SU-DHL-6 (cell line): ENCODE data around the gene BCAS3.

Source experiments
- H2AFZ ChIP-seq: fragments of 200-600 bp; sonication (generic); 2 replicates; pipeline ENCODE4 v1.6.1; 2014; ENCODE audit warnings: low read depth, mild to moderate bottlenecking, moderate library complexity, mixed read lengths, antibody characterized with exemption, low read length; ENCODE audit not compliant: severe bottlenecking
- H3F3A ChIP-seq: fragments of 200-600 bp; shearing (Covaris generic); 2 replicates; pipeline ENCODE4 v1.6.0; 2016; ENCODE audit warnings: antibody characterized with exemption, mild to moderate bottlenecking; ENCODE audit not compliant: insufficient read depth
- H3K27ac ChIP-seq: fragments of 200-600 bp; sonication (generic); 2 replicates; pipeline ENCODE4 v1.5.1; 2016; ENCODE audit warnings: low read depth, mild to moderate bottlenecking, low read length, moderate library complexity, mixed read lengths
- H3K27me3 ChIP-seq: fragments of 200-600 bp; sonication (generic), shearing (Covaris generic); 2 replicates; pipeline ENCODE4 v1.6.0; 2014; ENCODE audit warnings: mild to moderate bottlenecking, low read length
- H3K36me3 ChIP-seq: fragments of 200-600 bp; sonication (generic); 2 replicates; pipeline ENCODE4 v1.6.1; 2014; ENCODE audit warnings: mild to moderate bottlenecking, low read length, mixed read lengths
- H3K4me2 ChIP-seq: fragments of 300-600, 200-600 bp; shearing (Covaris generic), sonication (generic); 2 replicates; pipeline ENCODE4 v1.6.0; 2014; ENCODE audit warnings: low read length, low read depth, mild to moderate bottlenecking; ENCODE audit not compliant: poor library complexity, severe bottlenecking
- H3K4me3 ChIP-seq: fragments of 200-600 bp; sonication (generic); 2 replicates; pipeline ENCODE4 v1.5.1; 2014; ENCODE audit warnings: antibody characterized with exemption, low read length, mild to moderate bottlenecking, mixed read lengths; ENCODE audit not compliant: insufficient read depth, poor library complexity, severe bottlenecking
- H3K79me2 ChIP-seq: fragments of 200-600 bp; sonication (generic); 2 replicates; pipeline ENCODE4 v1.6.1; 2014; ENCODE audit warnings: mild to moderate bottlenecking, low read length, moderate library complexity; ENCODE audit not compliant: insufficient read depth
- H3K9ac ChIP-seq: fragments of 200-600 bp; sonication (generic); 2 replicates; pipeline ENCODE4 v1.7.0; 2014; ENCODE audit warnings: mild to moderate bottlenecking, low read length
- H3K9me2 ChIP-seq: fragments of 200-600 bp; sonication (generic); replicated peaks from 2 replicates; pipeline ENCODE4 v1.6.1; 2014; ENCODE audit warnings: low read length; ENCODE audit not compliant: insufficient read depth
- H3K9me3 ChIP-seq: fragments of 200-600 bp; sonication (generic); 2 replicates; pipeline ENCODE4 v1.6.1; 2014; ENCODE audit warnings: low read length, mixed read lengths; ENCODE audit not compliant: insufficient read depth
- H4K20me1 ChIP-seq: fragments of 200-600 bp; sonication (generic); 2 replicates; pipeline ENCODE4 v1.6.1; 2014; ENCODE audit warnings: low read depth, mild to moderate bottlenecking, antibody characterized with exemption, low read length, moderate library complexity, mixed read lengths
- CTCF ChIP-seq: fragments of 200-600 bp; sonication (generic); IDR thresholded peaks from one replicate; pipeline ENCODE4 v1.5.1; 2017; ENCODE audit warnings: antibody characterized with exemption, mild to moderate bottlenecking, low read length, moderate library complexity; ENCODE audit not compliant: insufficient read depth, poor library complexity, severe bottlenecking
- EZH2phosphoT487 ChIP-seq: fragments of 200-600 bp; sonication (generic), shearing (Covaris generic); conservative IDR thresholded peaks from 2 replicates; pipeline ENCODE4 v1.6.1; 2018; ENCODE audit warnings: mild to moderate bottlenecking, antibody characterized with exemption, low read length, moderate library complexity, mixed read lengths

Gene BCAS3

GRCh38 chr17:61064087-61064951, 386.7 kb downstream of the BCAS3 start:
- Histone ChIP-seq H3K4me2 (no peak overlapping the region), H4K20me1 (no peaks in the 10 kb centered on the region), H3K27ac (no peak overlapping the region), H3K79me2 (no peaks in the 10 kb centered on the region), H3K27me3 (no peaks in the 10 kb centered on the region), H3K4me3 (no peak overlapping the region), H3K9me3 (no peaks in the 10 kb centered on the region), H3K36me3 (no peaks in the 10 kb centered on the region), H3F3A (no peaks in the 10 kb centered on the region), H3K9me2 (no peaks in the 10 kb centered on the region), H3K9ac (no peak overlapping the region), H2AFZ (no peak overlapping the region)
- TF ChIP-seq CTCF (no peak), EZH2phosphoT487 (no peak)

GRCh38 chr17:61065263-61065773, 387.7 kb downstream of the BCAS3 start:
- Histone ChIP-seq H4K20me1 (no peaks in the 10 kb centered on the region), H3K36me3 (no peaks in the 10 kb centered on the region), H3K4me3 (no peak overlapping the region), H3K9ac (no peak overlapping the region), H3K9me3 (no peaks in the 10 kb centered on the region), H3K4me2 (no peak overlapping the region), H3K9me2 (no peaks in the 10 kb centered on the region), H3F3A (no peaks in the 10 kb centered on the region), H3K79me2 (no peaks in the 10 kb centered on the region), H3K27me3 (no peaks in the 10 kb centered on the region), H3K27ac (no peak overlapping the region), H2AFZ (no peak overlapping the region)
- TF ChIP-seq EZH2phosphoT487 (no peak), CTCF (no peak)

GRCh38 chr17:61066062-61066461, 388.4 kb downstream of the BCAS3 start:
- no peak for TF ChIP-seq CTCF
- TF ChIP-seq EZH2phosphoT487, result no peak
- no peak overlapping the region for H3K4me2 ChIP-seq

More at GRCh38 chr17:61066062-61066461, 388.4 kb downstream of the BCAS3 start:
- H3K9me2 ChIP-seq, result no peaks in the 10 kb centered on the region
- no peaks in the 10 kb centered on the region for H3K27me3 ChIP-seq
- no peak overlapping the region for H3K4me3 ChIP-seq
- no peak overlapping the region for H2AFZ ChIP-seq
- H4K20me1 ChIP-seq, result no peaks in the 10 kb centered on the region
- H3K36me3 ChIP-seq, result no peaks in the 10 kb centered on the region
- no peaks in the 10 kb centered on the region for H3F3A ChIP-seq
- no peaks in the 10 kb centered on the region for H3K79me2 ChIP-seq
- H3K9ac ChIP-seq, result no peak overlapping the region
- no peak overlapping the region for H3K27ac ChIP-seq
- no peaks in the 10 kb centered on the region for H3K9me3 ChIP-seq
